Stomach (tissue), 4 donors: Measurements from ENCODE around the gene B3GALNT1.

Source experiments
- CTCF ChIP-seq, 7 experiments: fragments of 450-650 bp in 4 of 7; fragments of 200-600 bp in 3 of 7; sonication (generic) in 3 of 7; IDR thresholded peaks; one replicate each; pipeline ENCODE4 v1.5.1; 2016 to 2019; ENCODE audit warnings: antibody characterized with exemption in 7 of 7, control low read depth in 2 of 7, mild to moderate bottlenecking in 1 of 7
- EP300 ChIP-seq: sonication (generic); formaldehyde crosslinking; IDR thresholded peaks from one replicate; pipeline ENCODE4 v1.6.1; 2017; ENCODE audit warnings: antibody characterized with exemption
- POLR2A ChIP-seq, 4 donors: fragments of 450-650 bp; IDR thresholded peaks; one replicate each; pipeline ENCODE4 v1.6.1; 2016; ENCODE audit warnings: antibody characterized with exemption in 4 of 4, control low read depth in 2 of 4, mild to moderate bottlenecking in 1 of 4, moderate library complexity in 1 of 4
- POLR2AphosphoS5 ChIP-seq, 3 donors: sonication (generic); formaldehyde crosslinking; IDR thresholded peaks; one replicate each; pipeline ENCODE4 v1.6.1; 2016; ENCODE audit warnings: antibody characterized with exemption in 3 of 3

DNA sequence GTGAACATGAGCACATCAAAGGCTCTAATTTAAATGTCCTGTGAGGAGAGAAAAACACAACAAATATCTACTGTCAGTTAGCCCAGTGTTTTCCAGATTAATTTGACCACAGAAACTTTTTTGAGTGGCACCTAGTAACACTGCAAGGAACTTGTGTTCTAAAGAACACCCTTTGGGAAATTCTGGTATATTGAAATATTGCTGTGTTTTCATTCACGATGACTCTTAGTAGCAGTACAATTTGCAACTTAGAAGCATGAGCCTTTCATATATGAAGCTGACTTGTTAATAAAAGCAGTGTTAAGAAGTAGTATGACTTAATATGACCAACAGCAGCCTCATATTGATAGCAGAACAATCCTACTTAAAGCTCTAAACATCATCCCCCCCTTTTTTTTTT lies 32.0 kb downstream of the B3GALNT1 start:
- TF ChIP-seq POLR2AphosphoS5 (IDR thresholded peaks at IDR 0.05) (no peak), EP300 (no peak), CTCF (IDR thresholded peaks at IDR 0.05) (no peak), POLR2A (IDR thresholded peaks at IDR 0.05) (no peak)
